Measurements from ENCODE around the gene RNU5D-1.

Gene RNU5D-1

DNA sequence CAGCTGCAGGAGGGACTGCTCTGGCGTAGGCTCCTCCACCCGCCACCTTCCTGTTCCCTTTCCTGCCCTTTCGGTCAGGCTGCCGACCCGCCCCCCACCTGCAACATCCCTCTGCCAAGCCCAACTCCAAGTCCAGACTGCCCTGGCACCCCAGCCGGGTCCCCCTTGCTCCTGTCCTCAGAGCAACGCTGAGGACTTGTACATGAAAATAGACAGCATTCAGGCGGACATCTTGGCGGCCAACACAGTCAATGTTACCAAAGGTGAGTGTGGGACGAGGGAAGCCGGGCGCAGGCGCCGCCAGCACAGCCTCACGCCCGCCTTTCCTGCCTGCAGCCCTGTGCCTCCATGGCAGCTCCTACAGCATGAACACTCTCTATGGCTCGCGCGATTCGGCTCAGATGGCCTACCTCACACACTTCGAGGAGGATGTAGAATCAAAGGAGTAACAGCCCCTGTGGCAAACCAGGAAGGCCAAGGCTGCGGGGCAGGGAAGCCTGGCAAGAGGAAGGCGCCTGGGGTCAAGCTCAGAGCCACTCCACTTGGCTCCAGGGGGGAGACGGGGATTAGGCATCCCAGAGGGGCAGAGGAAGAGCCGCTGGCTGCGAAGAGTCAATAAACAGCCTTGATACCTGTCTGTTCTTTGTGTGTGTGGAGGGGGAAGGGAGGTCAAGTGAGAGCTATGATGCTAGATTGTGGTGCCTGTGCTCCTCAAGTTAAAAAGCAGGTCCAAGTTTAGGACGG lies 5.8 kb downstream of the RNU5D-1 start:
- DNase-seq (ENCODE audit: low spot score): peak; percentile 3

GRCh38 chr1:44724296-44724954 lies 6.5 kb downstream of the RNU5D-1 start:
- peak; percentile 0 for DNase-seq (ENCODE audit: low spot score)

GRCh38 chr1:44723496-44724295 lies 7.3 kb downstream of the RNU5D-1 start:
- DNase-seq (ENCODE audit: low spot score): peak; percentile 7

- DNase-seq (ENCODE audit: low spot score): peak; percentile 3
Measured at GRCh38 chr1:44723064-44723463, 7.9 kb downstream of the RNU5D-1 start.

- peak; percentile 9 for DNase-seq (ENCODE audit: low spot score)
Measured at GRCh38 chr1:44721485-44722361, 9.2 kb downstream of the RNU5D-1 start.

GRCh38 chr1:44720281-44720680 lies 10.7 kb downstream of the RNU5D-1 start:
- peak; percentile 3 for DNase-seq (ENCODE audit: low spot score)

- peak; percentile 4 for DNase-seq (ENCODE audit: low spot score)
Measured at GRCh38 chr1:44719318-44719717, 11.7 kb downstream of the RNU5D-1 start.

- peak; percentile 0 for DNase-seq (ENCODE audit: low spot score)
Measured at GRCh38 chr1:44718091-44718490, 12.9 kb downstream of the RNU5D-1 start.

GRCh38 chr1:44717653-44718052 lies 13.3 kb downstream of the RNU5D-1 start:
- DNase-seq (ENCODE audit: low spot score): peak; percentile 0

DNA sequence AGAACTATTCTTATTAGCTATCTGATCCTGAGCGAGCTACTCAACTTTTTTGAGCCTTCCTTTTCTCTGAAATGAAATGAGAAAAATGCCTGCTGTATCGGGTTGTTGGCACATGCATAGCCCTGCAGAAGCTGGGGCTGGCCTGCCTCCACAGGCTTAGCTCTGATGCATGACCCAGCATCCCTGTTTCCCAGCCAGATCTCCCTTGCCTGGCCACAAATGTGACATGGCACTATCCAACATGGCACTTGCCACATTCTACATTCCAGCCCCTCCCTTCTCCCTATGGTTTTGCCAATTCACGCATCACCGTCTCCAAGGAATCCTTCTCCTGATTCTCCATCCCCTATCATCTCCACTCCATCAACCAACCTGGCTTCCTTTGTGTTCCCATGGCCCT lies 13.8 kb downstream of the RNU5D-1 start:
- DNase-seq (ENCODE audit: low spot score): peak; percentile 0

DNA sequence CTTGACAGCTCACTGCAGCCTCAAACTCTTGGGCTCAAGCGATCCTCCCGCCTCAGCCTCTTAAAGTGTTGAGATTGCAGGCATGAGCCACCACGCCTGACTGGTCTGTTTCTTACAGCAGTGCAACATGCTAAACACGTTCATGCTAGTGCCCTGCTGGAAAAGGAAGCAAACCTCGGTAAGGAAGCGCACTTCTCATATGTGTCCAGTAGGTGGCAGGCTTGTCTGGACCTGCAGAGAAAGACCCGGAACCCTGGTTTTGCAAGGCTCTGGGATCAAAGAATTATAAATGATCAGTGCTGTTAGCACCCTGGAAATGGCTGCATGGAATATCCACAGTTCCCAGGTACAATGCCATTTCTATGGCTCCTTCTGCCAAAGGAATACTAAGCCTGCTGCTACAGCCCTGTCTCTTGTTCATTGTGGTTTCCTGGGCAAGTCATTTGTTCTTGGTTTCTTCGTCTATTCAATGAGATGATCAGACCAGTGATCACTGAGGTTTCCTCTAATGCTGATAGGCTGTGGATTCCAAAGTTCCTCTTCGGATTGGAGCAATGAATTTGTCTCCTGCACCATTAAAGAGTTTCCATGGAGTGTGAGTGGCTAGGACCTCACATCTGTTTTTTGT lies 15.9 kb downstream of the RNU5D-1 start:
- peak; percentile 78 for DNase-seq (ENCODE audit: low spot score)

DNA sequence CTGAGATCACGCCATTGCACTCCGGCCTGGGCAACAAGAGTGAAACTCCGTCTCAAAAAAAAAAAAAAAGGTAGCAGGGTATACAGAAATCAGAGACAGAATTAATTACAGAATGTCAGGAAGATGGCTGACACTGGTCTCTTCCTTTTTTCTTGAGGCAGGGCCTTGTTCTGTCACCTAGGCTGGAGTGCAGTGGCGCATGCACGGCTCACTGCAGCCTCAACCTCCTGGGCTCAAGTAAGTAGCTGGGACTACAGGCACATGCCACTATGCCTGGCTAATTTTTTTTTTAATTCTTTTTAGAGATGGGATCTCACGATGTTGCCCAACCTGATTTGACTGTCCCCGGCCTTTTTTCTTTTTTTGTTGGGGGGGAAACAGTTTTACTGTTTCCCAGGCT lies 16.4 kb downstream of the RNU5D-1 start:
- DNase-seq (ENCODE audit: low spot score): no peak

DNA sequence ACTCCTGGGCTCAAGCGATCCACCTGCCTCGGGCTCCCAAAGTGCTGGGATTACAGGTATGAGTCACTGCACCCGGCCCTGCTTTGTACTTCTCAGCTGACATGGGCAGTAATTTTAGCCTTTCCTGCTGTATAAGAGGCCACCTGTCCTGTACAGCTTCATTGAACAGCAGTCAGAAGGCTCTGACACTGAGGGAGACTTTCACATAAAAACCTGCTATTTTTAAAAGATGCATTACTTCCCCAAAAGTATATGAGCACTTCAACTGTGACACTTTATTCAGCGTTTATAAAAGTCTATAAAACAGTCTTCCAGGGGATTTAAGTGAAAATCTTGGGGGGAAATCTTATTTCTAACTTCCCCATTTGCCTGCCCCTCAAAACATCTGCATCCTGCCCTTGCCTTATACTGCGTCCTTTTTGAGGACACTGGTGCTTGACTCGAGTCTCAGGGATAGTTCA lies 17.6 kb downstream of the RNU5D-1 start:
- no peak for DNase-seq (ENCODE audit: low spot score)

GRCh38 chr1:44707959-44708831 lies 22.8 kb downstream of the RNU5D-1 start:
- no peak for DNase-seq (ENCODE audit: low spot score)

GRCh38 chr1:44707112-44707881 lies 23.7 kb downstream of the RNU5D-1 start:
- no peak for DNase-seq (ENCODE audit: low spot score)

DNA sequence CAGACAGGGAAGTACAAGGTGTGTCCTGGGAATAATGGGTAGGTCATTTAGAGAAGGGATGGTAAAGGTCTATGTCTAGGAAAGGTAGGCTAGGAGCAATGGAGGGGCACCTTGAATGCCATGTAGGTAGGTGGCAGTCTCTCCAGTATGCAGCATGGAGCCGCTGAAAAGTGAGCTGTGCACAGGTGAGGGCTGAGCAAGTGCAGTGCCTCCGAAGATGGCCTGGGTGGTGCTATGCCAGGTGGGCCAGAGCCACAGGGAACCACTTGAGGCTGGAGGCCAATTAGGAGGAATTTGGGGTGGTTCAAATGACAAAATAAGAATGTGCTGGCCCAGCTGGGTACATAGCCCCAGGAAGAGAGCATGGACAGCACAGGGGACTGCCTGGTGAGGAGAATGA lies 25.0 kb downstream of the RNU5D-1 start:
- no peak for DNase-seq (ENCODE audit: low spot score)

DNA sequence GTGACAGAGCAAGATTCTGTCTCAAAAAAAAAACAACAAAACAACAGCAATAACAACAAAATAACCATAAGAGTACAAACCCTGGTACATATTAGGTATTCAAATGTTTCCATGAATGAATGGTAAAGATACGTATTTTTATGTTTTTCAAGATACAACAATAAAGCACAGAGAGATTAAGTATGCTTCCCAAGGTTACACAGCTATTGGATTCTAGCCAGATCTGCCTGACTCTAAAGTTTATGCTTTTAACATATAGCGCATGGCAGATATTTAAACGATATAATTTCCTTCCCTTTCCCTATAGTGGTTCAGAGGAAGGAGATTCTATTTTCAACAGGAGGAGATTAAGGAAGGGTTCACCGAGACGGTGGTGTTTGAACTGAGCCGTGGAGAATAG lies 25.5 kb downstream of the RNU5D-1 start:
- DNase-seq (ENCODE audit: low spot score): no peak

- DNase-seq (ENCODE audit: low spot score): no peak
Measured at GRCh38 chr1:44701141-44701573, 29.8 kb downstream of the RNU5D-1 start.

GRCh38 chr1:44700573-44700972 lies 30.4 kb downstream of the RNU5D-1 start:
- no peak for DNase-seq (ENCODE audit: low spot score)
